Measurements from ENCODE around the gene GPNMB. TPM values are rescaled to one million over a fixed set of nuclear protein-coding genes. Genes with fewer than 3 reads are reported as not detected.

GPNMB gene
- total and polyA plus RNA-seq, 2 of the 13 experiments (the other 11 are each of a cell fraction or from before 2014, with no cell fraction given) = 1.1 to 1.6 TPM

- Histone ChIP-seq H3K27ac (ENCODE audit: extremely low read length, insufficient read depth, low read length) (no peak overlapping the region), H3K4me1 (ENCODE audit: insufficient read depth, low read length) (peaks cover 17% of the 10 kb centered on the region), H3K27me3 (ENCODE audit: control insufficient read depth in 1 of 2, insufficient read depth in 2 of 2, low read length in 2 of 2) (no peaks in the 10 kb centered on the region), H4K20me1 (ENCODE audit: insufficient read depth, low read length) (no peaks in the 10 kb centered on the region), H2AFZ (ENCODE audit: low read length) (no peak overlapping the region), H3K9me3 (ENCODE audit: low read length) (no peaks in the 10 kb centered on the region), H3K79me2 (ENCODE audit: insufficient read depth, low read length) (peaks cover 4% of the 10 kb centered on the region), H3K9ac (ENCODE audit: insufficient read depth, low read depth, low read length) (no peak overlapping the region), H3K4me3 (replicated peaks in 1 of 3; ENCODE audit: insufficient read depth in 1 of 3, low read depth in 2 of 3, low read length in 3 of 3) (no peak overlapping the region), H3K4me2 (ENCODE audit: low read depth, low read length) (no peak overlapping the region), H3K36me3 (replicated peaks in 1 of 2; ENCODE audit: control insufficient read depth in 1 of 2, insufficient read depth in 2 of 2, low read length in 2 of 2) (peaks cover 29 to 79% of the 10 kb centered on the region in 2 experiments)
- TF ChIP-seq XBP1 (CRISPR knock-in tag; IDR thresholded peaks at IDR 0.05) = no peak
- TF ChIP-seq MXD1 (CRISPR knock-in tag; IDR thresholded peaks at IDR 0.05) = no peak
- no peak for TF ChIP-seq ZNF460 (CRISPR knock-in tag; IDR thresholded peaks at IDR 0.05; ENCODE audit: borderline replicate concordance)
- no peak for TF ChIP-seq ZKSCAN8 (CRISPR knock-in tag; IDR thresholded peaks at IDR 0.05; ENCODE audit: borderline replicate concordance)
- no peak for TF ChIP-seq KDM3A (CRISPR knock-in tag; IDR thresholded peaks at IDR 0.05; ENCODE audit: low read depth)
- TF ChIP-seq TBL1XR1 (IDR thresholded peaks at IDR 0.05; ENCODE audit: borderline replicate concordance, low read length, partially characterized antibody) = no peak
- no peak for TF ChIP-seq TGIF2 (CRISPR knock-in tag; IDR thresholded peaks at IDR 0.05)
- no peak for TF ChIP-seq HNRNPLL (IDR thresholded peaks at IDR 0.05; ENCODE audit: low read depth, low read length, poor library complexity, severe bottlenecking)
- TF ChIP-seq NPAS2 (CRISPR knock-in tag; IDR thresholded peaks at IDR 0.05; ENCODE audit: borderline replicate concordance) = no peak
- TF ChIP-seq AHR (CRISPR knock-in tag; IDR thresholded peaks at IDR 0.05) = no peak
- TF ChIP-seq ZNF24 (IDR thresholded peaks at IDR 0.05) = no peak
- TF ChIP-seq ZNF333 (CRISPR knock-in tag; IDR thresholded peaks at IDR 0.05; ENCODE audit: borderline replicate concordance) = no peak
- no peak for TF ChIP-seq CENPBD1 (CRISPR knock-in tag; IDR thresholded peaks at IDR 0.05; ENCODE audit: borderline replicate concordance, low read depth)
- TF ChIP-seq GRHL1 (CRISPR knock-in tag; conservative IDR thresholded peaks at IDR 0.05) = no peak
- TF ChIP-seq CSRNP2 (CRISPR knock-in tag; conservative IDR thresholded peaks at IDR 0.05; ENCODE audit: low read depth) = no peak
- TF ChIP-seq KDM5A (IDR thresholded peaks at IDR 0.05; ENCODE audit: borderline replicate concordance, low read length) = no peak
- TF ChIP-seq FOXP1 (IDR thresholded peaks at IDR 0.05) = no peak
- no peak for TF ChIP-seq FOXP1 (CRISPR knock-in tag; IDR thresholded peaks at IDR 0.05)
- POLR2A ChIA-PET = interaction anchor here (2.4 kb wide), 1 partner anchor 19 kb away, joined by 5 read pairs; no protein-coding TSS in a partner anchor
- ATAC-seq (no peak), FAIRE-seq (no peak), DNase-seq (ENCODE audit: low spot score) (no peak)
- CTCF ChIA-PET (ENCODE audit: low intra/inter-chr PET ratio, low total read pairs) = no interaction called here
- intact Hi-C loops (cut with micrococcal nuclease; ENCODE audit: unreplicated experiment) = no loop called here
- in situ Hi-C loops (cut with HindIII; ENCODE audit: extremely low pct_ligation_motif_present, low pct_unique_long_range_greater_than_20kb) = no loop called here
- 100% methylated on average over 7 of the region's 7 CpGs for WGBS (ENCODE audit: low lambda C conversion rate)
- BruUV-seq (replicated peaks) = no TSS peak
Observed at GRCh38 chr7:23315366-23315765, 68.8 kb downstream of the GPNMB start.

Data from HepG2 (cell line).